K562 (cell line): ENCODE results near the gene PSMA4. TPM values are rescaled to one million over a fixed set of nuclear protein-coding genes. Genes with fewer than 3 reads are reported as not detected.
A peak's percentile ranks its signal among the peaks of the same experiment; 100 is the strongest.

ENCODE experiments used
- ATAC-seq: fragments of 200-7000 bp; cut with Tn5 transposase; 3 replicates; pipeline ENCODE4 v1.9.1; 2020; ENCODE audit warnings: moderate library complexity
- BruUV-seq: library from RNA; stranded (reverse); fragments of 400-500 nt; replicated peaks from 2 replicates; lab custom pipeline; 2021; lab: Mats Ljungman, UMichigan
- CTCF ChIA-PET: fragments of 300-600 bp; formaldehyde crosslinking; extraction: SDS; loops from one replicate; lab custom pipeline; 2021; ENCODE audit warnings: low intra/inter-chr PET ratio; lab: Yijun Ruan, JAX
- POLR2A ChIA-PET: fragments of 300-600, 350-650 bp; sonication (Branson Sonifier 250); formaldehyde crosslinking; extraction: SDS; loops from one replicate; lab custom pipeline; 2021; ENCODE audit warnings: antibody characterized with exemption, inconsistent platforms; lab: Yijun Ruan, JAX
- DNase-seq, 4 experiments: peaks; one replicate each; pipeline versions ENCODE4 v3.0.0 to v3.0.0-alpha.2; 2011 to 2018; ENCODE audit warnings: low spot score in 3 of 4, mixed read lengths in 3 of 4; ENCODE audit errors: extremely low read depth in 1 of 4
- FAIRE-seq: peaks from 2 replicates; lab custom pipeline; 2011; peaks lifted over from hg19 to GRCh38; lab: Jason Lieb, UNC
- H2AFZ ChIP-seq: 2 replicates; pipeline ENCODE4 v1.6.0; 2011; ENCODE audit warnings: low read depth, low read length, control low read depth, inconsistent platforms
- H3K27ac ChIP-seq: fragments of 200-600 bp; 3 replicates; pipeline ENCODE4 v1.8.0; 2011; ENCODE audit warnings: low read depth, mild to moderate bottlenecking, control low read depth, inconsistent platforms, low read length, moderate library complexity, mixed read lengths; ENCODE audit errors: extremely low read depth
- H3K27me3 ChIP-seq, 2 experiments: fragments of 300-600 bp in 1 of 2; 2 replicates in 1 of 2; 3 replicates in 1 of 2; pipeline versions ENCODE4 v1.6.0 to v1.8.0; 2011; ENCODE audit warnings: inconsistent platforms in 2 of 2, low read length in 2 of 2, mild to moderate bottlenecking in 1 of 2, mixed read lengths in 1 of 2, moderate library complexity in 1 of 2; ENCODE audit not compliant: control insufficient read depth in 2 of 2, insufficient read depth in 2 of 2
- H3K36me3 ChIP-seq: fragments of 300-600 bp; 3 replicates; pipeline ENCODE4 v1.8.0; 2011; ENCODE audit warnings: mild to moderate bottlenecking, low read length, inconsistent platforms; ENCODE audit not compliant: control insufficient read depth, insufficient read depth
- H3K4me1 ChIP-seq, 2 experiments: fragments of 200-600 bp in 1 of 2; replicated peaks in 1 of 2; 2 replicates in 1 of 2; 3 replicates in 1 of 2; pipeline versions ENCODE4 v1.5.1 to v1.8.0; 2011; ENCODE audit warnings: inconsistent platforms in 2 of 2, low read length in 2 of 2, mild to moderate bottlenecking in 1 of 2, mixed read lengths in 1 of 2, moderate library complexity in 1 of 2; ENCODE audit not compliant: control insufficient read depth in 2 of 2, insufficient read depth in 2 of 2
- H3K4me2 ChIP-seq: 2 replicates; pipeline ENCODE4 v1.6.1; 2011; ENCODE audit warnings: low read length, control low read depth, inconsistent platforms, mixed read lengths; ENCODE audit not compliant: insufficient read depth
- H3K4me3 ChIP-seq: fragments of 200-600 bp; sonication (generic), shearing (Covaris generic); 2 replicates; pipeline ENCODE4 v1.5.1; 2016; ENCODE audit warnings: control low read depth, inconsistent platforms
- H3K79me2 ChIP-seq: fragments of 200-600 bp; 3 replicates; pipeline ENCODE4 v1.8.0; 2011; ENCODE audit warnings: low read length, inconsistent platforms; ENCODE audit not compliant: control insufficient read depth, insufficient read depth
- H3K9ac ChIP-seq, 2 experiments: 2 replicates each; pipeline versions ENCODE4 v1.6.0 to v1.6.1; 2011; ENCODE audit warnings: low read depth in 2 of 2, low read length in 2 of 2, control low read depth in 1 of 2, inconsistent platforms in 1 of 2, mild to moderate bottlenecking in 1 of 2, mixed read lengths in 1 of 2; ENCODE audit not compliant: insufficient read depth in 1 of 2
- H3K9me1 ChIP-seq: one replicate; pipeline ENCODE4 v1.6.0; 2011; ENCODE audit warnings: inconsistent platforms, mild to moderate bottlenecking, low read length, moderate library complexity; ENCODE audit not compliant: control insufficient read depth, insufficient read depth
- H3K9me3 ChIP-seq: replicated peaks from 2 replicates; pipeline ENCODE4 v1.5.1; 2011; ENCODE audit warnings: low read depth, low read length, inconsistent platforms; ENCODE audit not compliant: control insufficient read depth, insufficient read depth
- H4K20me1 ChIP-seq: replicated peaks from 2 replicates; pipeline ENCODE4 v1.6.1; 2011; ENCODE audit warnings: low read length, inconsistent platforms, mixed read lengths; ENCODE audit not compliant: control insufficient read depth, insufficient read depth
- CBX3 ChIP-seq, 2 experiments: IDR thresholded peaks; 1 replicate in 1 of 2; 2 replicates in 1 of 2; pipeline ENCODE4 v1.6.1; 2012; ENCODE audit warnings: inconsistent platforms in 2 of 2, low read length in 2 of 2, borderline replicate concordance in 1 of 2, control low read depth in 1 of 2
- ESRRA ChIP-seq: fragments of 450-650 bp; IDR thresholded peaks from 2 replicates; pipeline ENCODE4 v1.6.1; 2014; ENCODE audit warnings: low read depth, mild to moderate bottlenecking, moderate library complexity, borderline replicate concordance
- MTA1 ChIP-seq: fragments of 450-650 bp; IDR thresholded peaks from 2 replicates; pipeline ENCODE4 v1.6.1; 2017; ENCODE audit warnings: borderline replicate concordance
- ZNF699 ChIP-seq: fragments of 250-450 bp; sonication (Bioruptor Pico); IDR thresholded peaks from 2 replicates; pipeline ENCODE4 v1.8.0; 2021; ENCODE audit warnings: mild to moderate bottlenecking, moderate library complexity; ENCODE audit not compliant: insufficient replicate concordance
- WGBS: fragments of 100-300 bp; shearing (Covaris generic); methylation state at CpG from one replicate; pipeline ENCODE4 v1.1.6; 2016; ENCODE audit warnings: low coverage, mixed read lengths; ENCODE audit not compliant: insufficient coverage; ENCODE audit errors: missing lambda C conversion rate; 5-methylcytosine and 5-hydroxymethylcytosine counted together
- in situ Hi-C: fragments of 300-500 bp; cut with MboI; formaldehyde crosslinking; loops from 4 replicates; pipeline ENCODE4 v1.15.0; 2018; ENCODE audit warnings: inconsistent platforms, mixed read lengths
- intact Hi-C: fragments of 100-400 bp; cut with micrococcal nuclease; formaldehyde crosslinking; loops from 2 replicates; pipeline ENCODE4 v1.14.2; 2022
- polyA plus RNA-seq, 8 experiments: library from polyadenylated mRNA; depleted of rRNA in 4 of 8; stranded (reverse) in 5 of 8; unstranded in 3 of 8; fragments of >200 nt; fragmentation: Nextera tagmentation in 2 of 8; fragmentation: Illumina TruSeq in 1 of 8; extraction: Ambion mirVana in 2 of 8; extraction: Trizol in 1 of 8; gene quantifications; 2 replicates each; pipeline versions ENCODE4 v1.2.1 to v1.2.3, GENCODE V29; 2011 to 2014; ENCODE audit warnings: inconsistent platforms in 1 of 8, missing spikeins in 1 of 8
- total RNA-seq, 7 experiments: library from RNA; depleted of rRNA in 6 of 7; stranded (reverse); fragments of >200 nt in 6 of 7; fragmentation: Illumina TruSeq in 2 of 7; extraction: Trizol in 2 of 7; gene quantifications; 2 replicates each; pipeline versions ENCODE4 v1.2.1 to v1.2.3, GENCODE V29; 2011 to 2021; ENCODE audit warnings: low replicate concordance in 1 of 7
- TF ChIP-seq, protein P1 (sequence below): fragments of 450-650 bp; formaldehyde crosslinking; IDR thresholded peaks from 2 replicates; pipeline ENCODE4 v1.4.0; 2022; ENCODE audit warnings: missing genetic modification characterization

Gene PSMA4
- total and polyA plus RNA-seq, 9 of the 15 experiments (the other 6 are each of a cell fraction or from before 2014, with no cell fraction given) = 304 to 1,857 (median 666) TPM

DNA sequence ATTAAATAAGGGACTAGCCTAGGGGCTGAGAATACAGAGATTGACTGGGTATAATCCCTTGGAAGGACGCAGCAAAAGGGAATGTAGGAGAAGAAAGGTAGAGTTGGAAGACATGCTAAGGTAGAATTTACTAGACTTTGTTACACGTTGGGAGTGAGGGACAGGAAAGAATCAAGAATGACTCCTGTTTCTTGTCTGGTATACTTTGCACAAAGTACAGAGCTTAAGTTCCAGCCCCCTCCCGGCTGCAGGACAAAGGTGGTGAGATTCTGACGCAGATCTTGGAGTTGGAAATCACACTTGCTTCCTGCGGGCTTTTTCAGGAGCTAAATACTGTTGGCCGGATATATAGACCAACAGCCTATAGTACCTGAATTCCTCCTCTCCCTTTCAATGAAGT, 32.0 kb upstream of the PSMA4 start:
- no peak for ATAC-seq
- no peak for TF ChIP-seq CBX3 (IDR thresholded peaks at IDR 0.05; ENCODE audit: borderline replicate concordance in 1 of 2, low read length in 2 of 2)
- TF ChIP-seq, protein P1, sequence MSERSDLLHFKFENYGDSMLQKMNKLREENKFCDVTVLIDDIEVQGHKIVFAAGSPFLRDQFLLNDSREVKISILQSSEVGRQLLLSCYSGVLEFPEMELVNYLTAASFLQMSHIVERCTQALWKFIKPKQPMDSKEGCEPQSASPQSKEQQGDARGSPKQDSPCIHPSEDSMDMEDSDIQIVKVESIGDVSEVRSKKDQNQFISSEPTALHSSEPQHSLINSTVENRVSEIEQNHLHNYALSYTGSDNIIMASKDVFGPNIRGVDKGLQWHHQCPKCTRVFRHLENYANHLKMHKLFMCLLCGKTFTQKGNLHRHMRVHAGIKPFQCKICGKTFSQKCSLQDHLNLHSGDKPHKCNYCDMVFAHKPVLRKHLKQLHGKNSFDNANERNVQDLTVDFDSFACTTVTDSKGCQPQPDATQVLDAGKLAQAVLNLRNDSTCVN (CRISPR knock-in tag) = no peak
- no peak for TF ChIP-seq MTA1
- no peak for TF ChIP-seq ESRRA
- TF ChIP-seq ZNF699 (CRISPR knock-in tag) = no peak
- TF ChIP-seq, all 486 proteins: peak for 0
- Histone ChIP-seq H3K27me3 (no peaks in the 10 kb centered on the region), H3K9ac (peak overlapping the region; percentile 58 to 92; a peak in 3 of 4 replicates), H3K4me3 (peak overlapping the region; percentile 60), H3K4me2 (peak overlapping the region; percentile 92), H4K20me1 (no peaks in the 10 kb centered on the region), H3K36me3 (no peaks in the 10 kb centered on the region), H3K9me3 (no peaks in the 10 kb centered on the region), H3K79me2 (no peaks in the 10 kb centered on the region), H3K9me1 (no peaks in the 10 kb centered on the region), H3K4me1 (peaks cover 4 to 10% of the 10 kb centered on the region in 2 experiments; a peak in 4 of 5 replicates), H3K27ac (no peak overlapping the region), H2AFZ (peak overlapping the region; percentile 98)
- POLR2A ChIA-PET = interaction anchor here (0.6 to 1.6 kb wide), 5 partner anchors 9 to 163 kb away, joined by 3 to 5 read pairs (median 3); partner anchors contain the start of gene PSMA4
- no peak for FAIRE-seq
- intact Hi-C loops (loop anchor here (5.0 kb wide), 1 partner anchor 34 kb away; the partner anchor contains the start of gene PSMA4), in situ Hi-C loops (no loop called here)
- WGBS = 22% methylated on average over 6 of the region's 6 CpGs
- BruUV-seq = TSS peak; percentile 44
- CTCF ChIA-PET = no interaction called here
- DNase-seq = peak in 1 of 4 experiments; percentile 8
